Measurements from ENCODE around the gene TRIM72.

TRIM72 gene

DNA sequence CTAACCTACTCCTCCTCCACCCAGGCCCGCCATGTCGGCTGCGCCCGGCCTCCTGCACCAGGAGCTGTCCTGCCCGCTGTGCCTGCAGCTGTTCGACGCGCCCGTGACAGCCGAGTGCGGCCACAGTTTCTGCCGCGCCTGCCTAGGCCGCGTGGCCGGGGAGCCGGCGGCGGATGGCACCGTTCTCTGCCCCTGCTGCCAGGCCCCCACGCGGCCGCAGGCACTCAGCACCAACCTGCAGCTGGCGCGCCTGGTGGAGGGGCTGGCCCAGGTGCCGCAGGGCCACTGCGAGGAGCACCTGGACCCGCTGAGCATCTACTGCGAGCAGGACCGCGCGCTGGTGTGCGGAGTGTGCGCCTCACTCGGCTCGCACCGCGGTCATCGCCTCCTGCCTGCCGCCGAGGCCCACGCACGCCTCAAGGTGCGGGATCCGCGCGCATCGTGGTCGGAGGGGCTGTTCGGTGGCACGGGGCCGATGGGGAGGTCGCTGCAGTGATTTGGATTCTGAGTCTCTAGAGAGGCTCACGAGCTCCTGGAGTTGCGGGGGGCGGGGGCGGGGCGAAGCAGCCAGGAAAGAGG, 878 bp downstream of the TRIM72 start:
- no peaks in the 10 kb centered on the region for H4K20me1 ChIP-seq (ENCODE audit: insufficient read depth, low read length, poor library complexity, severe bottlenecking)
- no peaks in the 10 kb centered on the region for H3K9me3 ChIP-seq (ENCODE audit: insufficient read depth, low read depth, low read length)
- no peaks in the 10 kb centered on the region for H3K36me3 ChIP-seq (ENCODE audit: insufficient read depth, low read length)
- TF ChIP-seq, protein P1, sequence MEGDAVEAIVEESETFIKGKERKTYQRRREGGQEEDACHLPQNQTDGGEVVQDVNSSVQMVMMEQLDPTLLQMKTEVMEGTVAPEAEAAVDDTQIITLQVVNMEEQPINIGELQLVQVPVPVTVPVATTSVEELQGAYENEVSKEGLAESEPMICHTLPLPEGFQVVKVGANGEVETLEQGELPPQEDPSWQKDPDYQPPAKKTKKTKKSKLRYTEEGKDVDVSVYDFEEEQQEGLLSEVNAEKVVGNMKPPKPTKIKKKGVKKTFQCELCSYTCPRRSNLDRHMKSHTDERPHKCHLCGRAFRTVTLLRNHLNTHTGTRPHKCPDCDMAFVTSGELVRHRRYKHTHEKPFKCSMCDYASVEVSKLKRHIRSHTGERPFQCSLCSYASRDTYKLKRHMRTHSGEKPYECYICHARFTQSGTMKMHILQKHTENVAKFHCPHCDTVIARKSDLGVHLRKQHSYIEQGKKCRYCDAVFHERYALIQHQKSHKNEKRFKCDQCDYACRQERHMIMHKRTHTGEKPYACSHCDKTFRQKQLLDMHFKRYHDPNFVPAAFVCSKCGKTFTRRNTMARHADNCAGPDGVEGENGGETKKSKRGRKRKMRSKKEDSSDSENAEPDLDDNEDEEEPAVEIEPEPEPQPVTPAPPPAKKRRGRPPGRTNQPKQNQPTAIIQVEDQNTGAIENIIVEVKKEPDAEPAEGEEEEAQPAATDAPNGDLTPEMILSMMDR (conservative IDR thresholded peaks at IDR 0.05; ENCODE audit: low read length), result no peak
- TF ChIP-seq EZH2phosphoT487 (IDR thresholded peaks at IDR 0.05; ENCODE audit: borderline replicate concordance), result no peak
- no peaks in the 10 kb centered on the region for H3K9me2 ChIP-seq (replicated peaks; ENCODE audit: low read depth, low read length)
- no peaks in the 10 kb centered on the region for H3K27me3 ChIP-seq (ENCODE audit: insufficient read depth, low read length, poor library complexity, severe bottlenecking)
- H3K9ac ChIP-seq (ENCODE audit: low read depth, low read length, poor library complexity, severe bottlenecking), result no peak overlapping the region
- no peaks in the 10 kb centered on the region for H3K4me1 ChIP-seq (ENCODE audit: insufficient read depth, low read length, poor library complexity, severe bottlenecking)
- no peak overlapping the region for H3K4me3 ChIP-seq (ENCODE audit: low read length, poor library complexity, severe bottlenecking)
- H3K79me2 ChIP-seq (ENCODE audit: insufficient read depth, low read length), result no peaks in the 10 kb centered on the region
- no peak overlapping the region for H2AFZ ChIP-seq (ENCODE audit: low read length)
- H3F3A ChIP-seq (ENCODE audit: low read depth), result no peaks in the 10 kb centered on the region
- no peak overlapping the region for H3K4me2 ChIP-seq (ENCODE audit: low read depth, low read length, poor library complexity, severe bottlenecking)

DNA sequence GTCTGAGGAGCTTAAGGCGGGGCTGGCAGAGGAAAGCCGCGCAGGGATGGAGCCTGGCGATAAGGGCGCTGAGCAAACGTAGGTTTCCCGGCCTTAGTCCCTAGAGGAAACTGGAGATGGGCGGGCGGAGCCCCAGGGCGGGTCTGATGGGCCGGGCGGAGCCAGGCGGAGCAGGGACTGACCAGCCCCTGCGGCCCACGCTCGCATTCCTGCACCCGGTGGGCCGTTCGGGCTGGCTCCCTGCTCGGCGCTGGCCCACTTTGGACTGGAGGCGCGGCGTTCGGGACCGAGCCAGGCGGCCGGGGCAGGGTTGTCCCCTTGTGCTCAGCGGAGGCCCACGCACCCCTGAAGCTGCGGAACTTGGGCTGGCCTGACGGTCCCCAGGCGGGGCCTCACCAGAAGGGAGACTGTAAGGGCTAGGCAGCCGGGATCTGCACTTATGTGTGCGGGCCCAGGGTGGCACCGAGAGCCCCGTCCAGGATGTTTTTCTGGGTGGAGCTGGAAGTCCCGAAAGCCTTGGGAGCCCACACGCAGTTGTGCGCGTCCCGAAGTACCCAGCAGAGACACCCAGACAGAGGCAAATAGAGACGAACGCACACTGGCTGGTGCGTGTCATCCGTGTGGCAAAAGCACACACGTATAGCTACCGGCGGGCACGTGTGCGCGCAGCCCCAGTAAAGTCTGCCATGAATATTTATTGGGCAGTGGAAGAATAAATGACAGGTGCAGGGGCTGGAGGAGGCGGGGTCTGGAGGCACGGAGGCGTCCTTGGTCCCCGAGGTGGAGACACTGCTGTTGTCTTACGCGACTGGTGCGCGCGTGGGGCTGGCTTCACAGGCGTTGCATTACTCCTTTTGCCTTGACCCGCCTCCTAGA, 1.6 kb downstream of the TRIM72 start:
- H3K9me3 ChIP-seq (ENCODE audit: insufficient read depth, low read depth, low read length), result no peaks in the 10 kb centered on the region
- H3K79me2 ChIP-seq (ENCODE audit: insufficient read depth, low read length), result no peaks in the 10 kb centered on the region
- H3K9ac ChIP-seq (ENCODE audit: low read depth, low read length, poor library complexity, severe bottlenecking), result no peak overlapping the region
- H3K9me2 ChIP-seq (replicated peaks; ENCODE audit: low read depth, low read length), result no peaks in the 10 kb centered on the region
- H3K4me1 ChIP-seq (ENCODE audit: insufficient read depth, low read length, poor library complexity, severe bottlenecking), result no peaks in the 10 kb centered on the region
- TF ChIP-seq, protein P1 (conservative IDR thresholded peaks at IDR 0.05; ENCODE audit: low read length), result no peak
- TF ChIP-seq EZH2phosphoT487 (IDR thresholded peaks at IDR 0.05; ENCODE audit: borderline replicate concordance), result no peak
- no peaks in the 10 kb centered on the region for H4K20me1 ChIP-seq (ENCODE audit: insufficient read depth, low read length, poor library complexity, severe bottlenecking)
- H3K36me3 ChIP-seq (ENCODE audit: insufficient read depth, low read length), result no peaks in the 10 kb centered on the region
- H3K27me3 ChIP-seq (ENCODE audit: insufficient read depth, low read length, poor library complexity, severe bottlenecking), result no peaks in the 10 kb centered on the region
- no peaks in the 10 kb centered on the region for H3F3A ChIP-seq (ENCODE audit: low read depth)
- no peak overlapping the region for H3K4me2 ChIP-seq (ENCODE audit: low read depth, low read length, poor library complexity, severe bottlenecking)
- H3K4me3 ChIP-seq (ENCODE audit: low read length, poor library complexity, severe bottlenecking), result no peak overlapping the region
- H2AFZ ChIP-seq (ENCODE audit: low read length), result no peak overlapping the region

DNA sequence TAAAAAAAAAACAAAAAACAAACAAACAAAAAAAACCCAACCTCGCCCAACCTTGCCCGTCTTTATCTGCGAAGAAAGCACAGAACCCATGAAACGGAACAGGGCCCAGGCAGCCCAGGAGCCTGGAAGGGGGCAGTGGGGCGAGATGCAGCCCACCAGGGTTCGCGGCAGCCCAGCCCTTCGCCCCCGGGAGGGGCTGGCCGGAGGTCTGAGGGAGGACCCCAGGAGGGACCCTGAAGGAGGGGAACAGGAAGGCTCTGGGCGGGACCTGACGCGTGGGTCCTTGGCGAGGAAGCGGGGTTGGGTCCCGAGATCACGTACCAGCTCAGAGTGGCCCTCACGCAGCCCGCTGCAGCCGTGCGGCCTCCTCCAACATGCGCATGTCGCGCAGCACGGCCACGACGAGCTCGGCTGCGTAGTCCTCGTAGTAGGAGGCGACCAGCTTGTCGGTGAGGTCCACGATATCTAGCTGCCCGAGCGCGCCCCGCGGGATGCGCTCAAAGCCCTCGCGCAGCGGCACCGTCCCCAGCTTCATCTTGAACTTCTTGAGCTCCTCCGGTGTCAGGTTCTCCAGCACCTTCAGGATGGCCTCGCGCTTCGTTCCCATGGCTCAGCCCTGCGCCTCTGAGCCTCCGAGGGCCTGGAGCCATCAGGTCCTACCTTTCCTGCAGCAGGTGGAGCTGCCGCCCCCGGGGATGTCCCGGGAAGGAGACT, 2.7 kb downstream of the TRIM72 start, which contains the start of gene PYDC1:
Gene PYDC1 (minus strand): TSS at position 714 of the 714 bp plus-strand sequence. CDS start 107 bp downstream, at position 607.
- TF ChIP-seq, protein P1 (conservative IDR thresholded peaks at IDR 0.05; ENCODE audit: low read length), result no peak
- no peak for TF ChIP-seq EZH2phosphoT487 (IDR thresholded peaks at IDR 0.05; ENCODE audit: borderline replicate concordance)
- Histone ChIP-seq H2AFZ (ENCODE audit: low read length) (no peak within 1 kb of the TSS), H3K4me1 (ENCODE audit: insufficient read depth, low read length, poor library complexity, severe bottlenecking) (no peaks in the 10 kb centered on the region), H3K9me2 (replicated peaks; ENCODE audit: low read depth, low read length) (no peaks in the 10 kb centered on the region), H3K9me3 (ENCODE audit: insufficient read depth, low read depth, low read length) (no peaks in the 10 kb centered on the region), H3F3A (ENCODE audit: low read depth) (no peaks in the 10 kb centered on the region), H3K4me3 (ENCODE audit: low read length, poor library complexity, severe bottlenecking) (no peak within 1 kb of the TSS), H3K36me3 (ENCODE audit: insufficient read depth, low read length) (no peaks in the 10 kb centered on the region), H3K4me2 (ENCODE audit: low read depth, low read length, poor library complexity, severe bottlenecking) (no peak within 1 kb of the TSS), H3K79me2 (ENCODE audit: insufficient read depth, low read length) (no peaks in the 10 kb centered on the region), H3K27me3 (ENCODE audit: insufficient read depth, low read length, poor library complexity, severe bottlenecking) (no peaks in the 10 kb centered on the region), H3K9ac (ENCODE audit: low read depth, low read length, poor library complexity, severe bottlenecking) (no peak within 1 kb of the TSS), H4K20me1 (ENCODE audit: insufficient read depth, low read length, poor library complexity, severe bottlenecking) (no peaks in the 10 kb centered on the region)
